ENCODE results near the gene TRUB1. TPM values are rescaled to one million over a fixed set of nuclear protein-coding genes. Genes with fewer than 3 reads are reported as not detected.

The TRUB1 gene
- total RNA-seq, 1 donor from 2014 or later = 20.8 TPM

DNA sequence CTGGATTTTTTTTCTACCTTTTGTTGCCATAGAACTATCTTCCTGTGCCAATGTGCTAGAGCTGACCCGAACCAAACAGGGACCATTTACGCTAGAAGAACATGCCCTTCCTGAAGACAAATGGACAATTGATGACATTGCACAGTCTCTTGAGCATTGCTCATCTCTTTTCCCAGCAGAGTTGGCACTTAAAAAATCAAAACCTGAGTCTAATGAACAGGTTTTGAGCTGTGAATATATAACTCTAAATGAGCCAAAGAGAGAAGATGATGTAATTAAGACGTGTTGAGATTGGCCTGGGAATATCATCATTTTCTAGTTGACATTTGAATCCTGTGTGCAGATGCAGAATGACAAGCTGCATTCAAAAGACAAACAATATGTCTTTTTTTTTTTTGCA is 37.1 kb downstream of the TRUB1 start:
- no peak for DNase-seq (ENCODE audit: low read depth in 2 of 2)

DNA sequence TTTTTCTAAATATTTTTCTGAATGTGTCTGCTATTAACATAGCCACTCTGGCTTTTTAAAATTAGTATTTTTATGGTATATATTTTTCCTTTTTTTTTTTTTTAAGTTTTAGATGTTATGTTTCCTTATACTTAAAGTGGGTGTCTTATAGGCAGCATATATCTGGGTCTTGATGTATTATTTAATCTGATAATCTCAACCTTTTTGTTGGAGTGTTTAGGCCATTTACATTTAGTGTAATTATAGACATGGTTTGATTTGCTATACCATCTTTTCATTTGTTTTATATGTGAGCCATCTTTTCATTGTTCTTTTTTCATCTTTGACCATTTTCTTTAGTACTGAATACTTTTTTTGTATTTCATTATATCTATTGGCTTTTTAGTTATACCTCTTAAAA is 45.0 kb downstream of the TRUB1 start:
- DNase-seq (ENCODE audit: low read depth in 2 of 2) = no peak

DNA sequence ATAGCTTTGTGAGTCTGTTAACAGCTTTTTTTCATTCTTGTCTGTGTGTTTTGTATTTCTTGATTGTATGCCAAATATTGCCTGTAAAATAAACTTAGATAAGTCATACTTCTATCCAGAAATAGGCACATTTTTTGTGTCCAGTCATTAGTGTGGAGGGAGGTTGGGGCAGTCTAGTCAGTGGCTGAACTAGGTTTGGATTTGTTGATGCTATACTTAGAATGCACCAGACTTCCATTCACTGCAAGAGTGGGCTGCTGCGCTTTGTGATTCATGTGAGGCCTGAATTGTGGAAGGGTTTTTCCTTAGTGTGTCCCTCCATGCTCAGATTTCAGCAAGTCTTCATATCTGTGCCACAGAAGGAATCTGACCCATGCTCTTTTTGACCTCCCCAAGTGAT is 50.0 kb downstream of the TRUB1 start:
- peak in 1 of 2 donors; percentile 53 for DNase-seq (ENCODE audit: low read depth in 2 of 2)

DNA sequence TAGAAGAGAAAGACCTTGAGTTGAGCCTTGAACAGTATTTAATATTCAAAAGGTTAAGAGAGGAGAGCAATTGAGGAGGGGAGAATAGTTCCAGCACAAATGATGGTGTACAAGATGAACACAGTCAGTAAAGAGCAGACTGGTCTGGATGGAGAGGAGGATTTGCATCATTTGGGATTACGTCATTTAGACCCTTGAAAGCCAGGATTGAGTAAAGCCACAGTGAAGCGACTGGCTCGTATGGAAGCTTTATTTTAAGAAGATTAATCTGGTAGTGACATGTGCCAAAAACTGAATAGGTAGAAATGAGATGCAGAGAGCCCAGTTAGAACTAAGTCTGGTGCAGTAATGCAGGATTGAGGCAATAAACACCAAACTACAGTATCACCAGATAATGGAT is 52.6 kb downstream of the TRUB1 start:
- DNase-seq (ENCODE audit: low read depth in 2 of 2) = no peak

DNA sequence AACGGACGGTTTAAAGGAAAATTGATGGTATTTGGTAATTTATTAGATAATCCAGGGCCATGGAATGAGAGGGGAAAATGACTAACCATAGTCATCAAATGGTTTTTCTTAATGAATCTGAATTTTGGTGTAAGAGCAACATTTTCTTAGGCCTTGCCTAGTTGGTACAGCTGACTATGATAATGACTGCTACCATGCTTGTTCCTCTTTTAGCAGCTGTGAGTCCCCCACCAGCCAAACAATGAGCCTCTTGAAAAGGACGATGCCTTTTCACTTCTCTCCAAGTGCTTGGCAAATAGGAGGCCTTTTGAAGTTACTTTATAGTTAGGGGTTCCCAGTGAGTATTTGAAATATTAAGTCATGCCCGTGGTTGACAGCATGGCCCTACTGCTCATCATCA is 53.0 kb downstream of the TRUB1 start:
- DNase-seq (ENCODE audit: low read depth in 2 of 2) = no peak

DNA sequence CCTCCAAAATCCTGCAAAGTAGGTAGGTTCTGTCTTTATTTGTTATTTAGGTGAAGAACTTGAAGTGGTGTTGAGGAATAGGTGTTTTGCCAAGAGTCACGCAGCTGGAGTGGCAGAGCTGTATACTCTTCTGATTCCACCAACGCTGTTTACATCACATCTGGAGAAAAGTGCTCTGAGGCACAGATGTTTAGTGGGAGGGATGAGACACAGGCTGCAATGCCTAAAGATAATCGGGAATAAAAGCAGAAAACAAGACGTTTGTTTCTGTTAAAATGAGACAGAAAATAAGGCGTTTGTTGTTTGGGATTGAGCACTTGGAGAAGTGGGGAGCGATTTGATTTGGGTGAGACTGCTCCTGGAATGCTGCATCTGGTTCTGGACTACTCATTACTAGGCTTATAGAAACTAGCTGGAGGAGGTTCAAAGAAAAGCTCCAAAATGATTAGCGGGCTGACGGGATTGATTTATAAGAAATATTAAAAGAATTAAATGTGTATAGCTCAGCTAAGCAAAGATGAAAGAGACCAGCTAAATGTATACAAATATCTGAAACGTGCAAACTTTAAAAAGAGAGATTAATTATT is 54.3 kb downstream of the TRUB1 start:
- no peak for DNase-seq (ENCODE audit: low read depth in 2 of 2)

DNA sequence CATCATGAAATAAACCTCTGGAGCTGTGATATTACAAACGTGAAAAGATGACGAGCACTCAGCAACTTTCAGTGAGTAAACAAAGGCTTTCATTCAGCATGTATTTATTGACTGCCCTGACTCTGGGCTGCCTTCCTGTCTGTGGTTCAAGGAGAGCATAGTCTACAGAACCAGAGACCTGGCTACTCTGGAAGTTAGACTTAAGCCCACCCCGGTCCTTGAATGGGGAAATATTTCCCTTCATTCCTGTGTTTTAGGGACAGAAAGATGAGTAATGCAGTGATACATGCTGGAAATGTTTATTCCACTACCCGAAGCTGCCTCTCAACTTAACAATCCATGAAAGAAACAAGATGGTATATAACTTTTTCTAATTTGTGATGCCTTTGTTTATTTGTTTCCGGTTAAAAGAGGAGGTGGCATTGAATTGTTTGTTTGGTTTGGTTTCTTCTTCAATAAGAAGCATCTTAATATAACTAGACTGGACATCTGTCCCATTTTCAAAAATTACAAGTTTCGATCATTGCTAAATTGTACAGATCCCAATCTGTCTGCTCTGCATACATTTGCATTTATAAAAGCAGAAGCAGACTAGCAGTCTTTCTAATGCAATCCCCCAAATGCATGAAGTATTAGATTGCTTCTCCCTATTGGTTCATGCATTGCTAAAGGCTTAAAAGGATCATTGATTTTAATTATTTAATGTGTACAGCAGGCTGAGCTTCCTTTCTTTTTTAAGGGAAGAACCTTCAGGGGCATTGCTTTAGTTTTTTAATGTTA is 57.7 kb downstream of the TRUB1 start:
- DNase-seq (ENCODE audit: low read depth in 2 of 2) = no peak

DNA sequence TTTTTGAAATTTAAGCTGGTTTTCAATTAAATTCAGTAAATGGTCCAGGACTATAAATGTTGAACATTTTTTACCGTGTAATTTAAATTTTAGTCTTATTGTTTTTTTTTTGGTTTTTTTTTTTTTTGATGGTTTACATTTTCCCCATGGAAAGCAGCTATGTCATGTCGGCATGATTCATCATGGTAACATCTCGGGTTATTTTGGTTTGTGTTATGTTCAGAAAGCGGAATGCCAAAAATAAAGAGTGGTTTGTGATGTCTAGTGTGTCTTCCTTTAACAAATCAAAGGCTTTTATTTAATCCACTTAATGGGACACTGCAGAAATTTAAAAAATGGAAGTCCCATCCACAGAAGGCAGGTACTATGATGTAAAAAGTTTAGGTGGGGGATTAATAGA is 58.5 kb downstream of the TRUB1 start:
- no peak for DNase-seq (ENCODE audit: low read depth in 2 of 2)

DNA sequence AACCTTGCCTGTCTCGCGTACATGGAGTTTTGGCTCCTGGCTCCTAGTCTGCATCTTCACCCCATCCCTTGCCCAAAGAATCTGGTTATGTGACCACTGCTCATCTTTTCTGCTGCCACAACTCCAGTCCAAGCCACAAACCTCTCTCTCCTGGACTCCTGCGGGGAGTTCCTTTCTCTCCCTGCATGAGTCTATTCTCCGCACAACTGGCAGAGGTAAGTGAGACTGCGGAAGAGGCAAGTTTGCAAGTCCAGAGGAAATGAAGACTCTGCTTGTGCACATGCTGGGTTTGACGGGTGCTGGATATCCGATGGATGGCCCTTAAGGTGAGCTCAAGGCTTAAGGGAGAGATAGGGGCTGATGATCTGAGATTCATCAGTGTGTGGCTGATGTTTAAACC is 61.0 kb downstream of the TRUB1 start:
- DNase-seq (ENCODE audit: low read depth in 2 of 2) = no peak

DNA sequence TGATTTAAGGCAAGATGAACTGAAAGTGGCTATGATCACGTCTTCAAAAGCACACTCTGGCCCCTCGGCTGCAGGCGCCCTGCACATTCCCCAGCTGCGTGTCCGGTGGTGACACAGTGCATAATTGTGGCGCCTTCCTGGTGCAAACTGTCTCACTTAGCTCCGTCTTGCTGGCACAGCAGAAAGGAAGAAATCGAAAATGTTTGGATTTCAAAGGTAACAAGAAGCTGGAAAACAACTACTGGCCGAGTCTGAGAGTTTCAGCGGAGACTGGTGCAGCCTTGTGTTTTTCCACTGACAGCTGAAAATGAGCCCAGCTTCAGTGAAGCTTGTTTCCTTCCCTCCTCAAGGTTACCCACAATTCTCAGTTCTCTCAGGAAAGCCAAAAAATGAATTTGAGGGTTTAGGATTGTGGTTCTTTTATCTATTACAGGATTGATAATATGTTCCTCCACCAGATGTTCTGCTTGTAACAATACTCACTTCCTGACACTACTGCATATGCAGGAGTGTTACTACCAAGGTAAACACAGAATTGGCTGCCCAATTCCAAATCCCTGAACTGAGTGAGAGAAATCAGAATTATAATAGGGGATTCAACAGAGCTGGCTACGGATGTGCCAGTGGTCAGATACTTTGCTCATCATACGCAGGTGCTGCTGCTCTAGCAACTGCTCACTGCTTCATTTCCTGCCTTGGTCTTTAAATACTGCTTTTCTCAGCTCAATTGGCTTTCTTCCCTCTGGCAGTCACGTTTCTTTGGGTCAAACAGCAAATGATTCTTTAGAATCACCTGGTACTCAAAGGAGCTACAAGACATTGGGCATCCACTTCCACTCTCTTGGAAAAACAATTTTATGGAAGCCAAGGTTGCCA is 63.7 kb downstream of the TRUB1 start:
- peak in 1 of 2 donors; percentile 45 for DNase-seq (ENCODE audit: low read depth in 2 of 2)

DNA sequence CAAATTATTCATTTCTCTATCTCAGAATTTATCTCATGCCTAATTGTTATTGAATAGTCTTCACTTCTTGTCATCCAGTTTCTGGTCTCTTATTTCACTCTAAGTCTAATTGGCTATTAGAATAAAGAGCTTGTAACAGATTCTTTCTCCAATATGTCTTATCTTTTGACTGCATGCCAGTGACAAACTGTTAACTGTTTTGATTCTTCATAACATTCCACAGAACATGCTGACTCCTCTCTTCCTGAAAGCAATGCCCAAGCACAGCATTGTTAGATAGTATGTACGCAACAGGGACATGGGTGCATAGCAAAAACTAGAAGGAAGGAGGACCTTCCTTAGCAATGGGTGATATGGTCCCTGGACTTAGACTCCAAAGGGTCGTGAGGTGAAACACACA is 65.4 kb downstream of the TRUB1 start:
- peak in 1 of 2 donors; percentile 3 for DNase-seq (ENCODE audit: low read depth in 2 of 2)

DNA sequence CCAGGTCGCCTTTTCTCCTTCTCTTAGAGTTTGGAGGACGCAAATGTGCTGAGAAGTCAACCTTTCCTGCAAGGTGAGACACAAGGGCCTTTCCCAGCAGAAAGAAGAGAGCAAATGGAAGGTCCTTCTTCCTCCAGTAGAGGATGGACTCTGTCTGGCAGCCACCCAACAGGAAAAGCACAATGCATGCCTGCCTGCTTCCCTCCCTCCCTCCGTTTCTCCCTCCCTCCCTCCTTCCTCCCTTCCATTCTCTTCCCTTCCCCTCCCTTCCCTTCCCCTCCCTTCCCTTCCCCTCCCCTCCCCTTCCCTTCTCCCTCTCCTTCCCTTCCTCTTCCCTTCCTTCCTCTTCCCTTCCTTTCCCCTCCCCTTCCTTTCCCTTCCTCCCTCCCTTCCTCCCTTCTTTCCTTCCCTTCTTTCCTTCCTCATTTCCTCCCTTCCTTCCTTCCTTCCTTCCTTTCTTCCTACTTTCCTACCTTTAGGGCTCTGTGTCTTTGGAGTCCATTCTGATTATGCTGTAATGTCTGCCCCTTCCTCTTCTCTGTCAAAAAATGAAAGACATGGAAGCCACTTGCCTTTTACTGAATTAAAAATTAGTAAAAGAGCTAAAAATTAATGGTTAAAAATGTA is 66.4 kb downstream of the TRUB1 start:
- DNase-seq (ENCODE audit: low read depth in 2 of 2) = no peak

DNA sequence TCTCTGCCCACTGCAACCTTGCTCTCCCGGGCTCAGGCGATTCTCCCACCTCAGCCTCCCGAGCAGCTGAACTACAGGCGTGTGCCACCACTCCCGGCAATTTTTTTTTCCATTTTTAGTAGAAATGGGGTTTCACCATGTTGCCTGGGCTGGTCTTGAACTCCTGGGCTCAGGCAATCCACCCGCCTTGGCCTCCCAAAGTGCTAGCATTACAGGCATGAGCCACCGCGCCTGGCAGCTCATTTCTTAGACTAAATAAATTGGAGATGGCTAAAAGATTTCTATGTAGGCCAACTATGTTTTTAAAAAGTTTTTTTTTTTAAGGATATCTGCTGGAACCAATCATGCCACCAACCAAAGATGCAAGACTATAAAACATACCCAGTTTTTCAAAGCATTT is 67.8 kb downstream of the TRUB1 start:
- DNase-seq (ENCODE audit: low read depth in 2 of 2) = no peak

DNA sequence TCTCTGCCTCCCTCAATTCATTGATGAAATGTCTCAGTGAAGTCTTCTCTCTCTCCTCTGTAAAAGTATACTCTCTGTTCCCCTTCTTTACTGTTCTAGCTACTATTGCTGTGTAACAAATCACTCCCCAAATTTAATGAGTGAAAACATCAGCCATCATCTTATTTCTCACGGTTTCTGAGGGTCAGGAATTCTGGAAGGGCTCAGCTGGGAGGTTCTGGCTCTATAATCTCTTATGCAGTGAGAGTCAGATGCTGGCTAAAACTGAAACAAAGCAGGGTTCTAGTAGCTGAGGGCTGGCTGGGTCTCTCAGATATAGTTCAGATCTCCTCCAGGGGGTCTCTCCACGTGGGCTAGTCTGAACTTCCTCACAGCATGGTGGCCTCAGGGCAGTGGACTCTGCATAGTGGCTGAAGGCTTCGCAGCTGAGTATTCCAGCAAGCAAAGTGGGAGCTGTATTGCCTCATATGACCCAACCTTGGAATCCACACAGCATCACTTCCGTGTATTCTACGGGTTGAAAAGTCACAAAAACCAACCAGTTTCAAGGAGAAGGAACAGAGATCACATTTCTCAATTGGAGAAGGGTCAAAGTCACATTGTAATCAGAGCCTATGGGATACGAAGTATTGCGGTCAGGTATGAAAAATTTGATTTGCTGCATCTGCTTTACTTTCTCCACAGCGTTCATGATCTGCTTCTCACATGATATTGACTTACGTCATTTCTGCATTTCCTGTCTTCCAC is 80.4 kb downstream of the TRUB1 start:
- DNase-seq (ENCODE audit: low read depth in 2 of 2) = no peak

DNA sequence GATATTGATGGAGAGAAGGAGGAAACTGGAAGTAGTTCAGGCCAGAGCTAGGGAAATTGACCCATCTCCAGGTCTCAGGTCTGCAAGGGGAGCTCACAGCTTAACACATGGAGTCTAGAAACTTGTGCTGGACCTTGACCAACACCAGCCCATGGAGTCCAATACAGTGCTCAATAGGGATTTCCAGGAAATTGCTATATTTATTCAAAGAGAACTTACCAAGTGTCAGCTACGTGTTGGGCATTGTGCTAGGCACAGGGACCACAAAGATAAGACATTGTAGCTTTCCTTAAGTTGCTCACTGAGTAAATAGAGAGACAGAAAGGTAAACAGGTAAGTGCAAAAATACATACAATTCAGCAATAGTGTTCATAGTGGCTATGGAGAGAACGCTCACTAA is 82.5 kb downstream of the TRUB1 start:
- no peak for DNase-seq (ENCODE audit: low read depth in 2 of 2)

DNA sequence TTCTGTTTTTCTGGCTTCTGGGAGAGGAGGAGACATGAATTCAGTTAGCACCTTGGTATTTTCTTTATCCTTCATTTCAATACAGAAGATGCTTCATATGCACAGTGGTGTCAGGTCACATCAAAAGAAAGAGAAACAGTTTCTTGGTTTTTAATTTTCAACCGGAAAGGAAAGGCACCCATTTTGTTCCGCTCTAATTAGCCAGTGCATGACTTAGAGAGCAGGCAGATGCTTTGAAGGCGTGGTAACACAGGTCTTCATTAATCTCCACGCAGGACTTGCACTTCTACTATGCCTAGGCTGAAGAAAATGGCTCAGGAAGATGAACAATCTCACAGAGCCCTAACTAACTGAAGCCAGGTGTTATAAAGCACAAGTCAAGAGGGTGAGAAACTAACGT is 84.7 kb downstream of the TRUB1 start:
- no peak for DNase-seq (ENCODE audit: low read depth in 2 of 2)

DNA sequence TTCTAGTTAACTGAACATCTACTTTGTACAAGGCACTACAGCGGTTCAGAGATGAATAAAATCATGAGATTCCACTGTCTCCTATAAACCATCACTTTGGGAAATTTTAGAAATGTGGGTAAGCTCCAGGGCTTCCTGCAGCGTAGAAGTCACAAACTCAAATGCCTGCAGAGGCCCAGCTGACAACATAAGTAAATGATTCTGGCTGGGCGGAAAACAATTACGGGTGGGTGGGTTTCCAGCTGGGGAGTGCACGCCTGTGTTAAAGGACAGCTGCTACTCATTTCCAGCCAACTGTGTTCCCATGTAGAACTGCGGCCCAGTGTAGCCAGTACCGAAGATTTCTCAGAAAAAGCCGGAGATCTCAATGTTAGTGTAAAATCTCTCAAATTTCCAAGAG is 85.7 kb downstream of the TRUB1 start:
- DNase-seq (ENCODE audit: low read depth in 2 of 2) = no peak

DNA sequence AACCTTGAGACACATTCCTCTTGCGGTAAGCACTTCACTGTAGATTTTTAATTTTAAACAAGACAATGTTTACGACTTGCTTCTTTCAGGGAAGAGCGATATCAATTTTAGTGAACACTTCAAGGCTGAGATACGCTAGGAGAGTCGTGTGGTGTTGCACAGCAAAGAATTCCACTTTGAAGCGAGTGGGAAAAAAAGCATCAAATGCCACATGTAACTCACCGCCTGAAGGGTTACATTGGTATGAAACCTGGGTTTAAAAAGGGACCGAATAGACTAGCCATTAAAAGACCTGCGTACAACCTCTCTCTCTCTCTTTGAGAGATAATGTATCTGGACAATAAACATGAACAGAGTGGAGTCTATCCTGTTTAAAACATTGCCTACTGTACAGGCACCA is 86.4 kb downstream of the TRUB1 start:
- DNase-seq (ENCODE audit: low read depth in 2 of 2) = no peak

DNA sequence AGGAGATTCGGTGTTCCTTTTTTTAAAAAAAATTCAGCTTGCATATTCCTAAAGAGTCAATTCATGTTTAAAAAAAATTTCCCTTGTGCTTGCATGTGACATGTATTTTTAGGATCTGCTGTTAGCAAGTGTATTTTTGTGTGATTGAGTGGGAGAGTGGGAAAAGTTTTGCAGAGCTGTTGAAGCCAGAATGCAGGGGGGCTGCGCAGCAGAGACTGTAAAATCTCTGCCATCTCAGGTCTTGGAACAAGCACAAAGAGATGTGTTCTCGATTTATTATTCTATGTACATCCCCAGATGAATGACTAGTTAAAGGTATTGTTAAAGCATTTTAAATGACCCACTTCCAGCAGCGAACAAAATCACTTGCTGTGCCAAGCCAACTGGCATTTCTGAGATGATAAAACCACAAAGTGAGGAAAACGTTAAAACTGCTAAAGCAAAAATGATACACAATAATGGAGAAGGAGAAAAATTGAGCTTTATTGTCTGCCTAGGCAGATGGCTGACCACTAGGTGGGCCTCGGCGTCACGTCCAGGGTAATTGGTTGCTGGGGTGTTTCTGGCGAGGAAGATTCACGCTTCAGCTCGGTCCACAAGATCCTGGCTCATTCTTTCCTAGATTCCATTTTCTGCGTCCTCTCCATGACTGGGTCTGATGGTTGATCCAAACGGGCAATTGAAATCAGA is 88.2 kb downstream of the TRUB1 start:
- no peak for DNase-seq (ENCODE audit: low read depth in 2 of 2)

DNA sequence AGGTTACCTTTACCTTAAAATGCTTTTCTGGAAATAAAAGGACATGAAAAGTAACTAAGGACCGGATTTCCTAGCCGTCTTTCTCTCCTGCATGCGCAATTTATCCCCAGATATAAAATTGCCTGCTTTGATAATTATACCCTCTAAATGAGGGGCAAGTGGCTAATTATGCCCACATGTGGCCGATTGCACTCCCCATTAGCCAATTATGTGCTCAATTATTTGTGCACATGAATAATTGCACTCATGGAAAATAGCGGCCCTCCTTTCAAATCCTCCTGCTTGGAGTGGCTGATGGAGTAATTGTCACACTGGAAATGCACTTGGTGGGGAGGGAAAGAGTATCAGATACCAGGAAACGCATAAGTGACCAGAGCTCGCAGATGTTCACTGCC is 88.7 kb downstream of the TRUB1 start:
- no peak for DNase-seq (ENCODE audit: low read depth in 2 of 2)
